NOMO-1 (cell line): ENCODE results near the gene JOSD1.

Source experiments
- DNase-seq, 2 experiments: peaks; one replicate each; lab custom pipeline; 2025; ENCODE audit not compliant: unreplicated experiment in 2 of 2; lab: John Stamatoyannopoulos, UW

The JOSD1 gene

DNA sequence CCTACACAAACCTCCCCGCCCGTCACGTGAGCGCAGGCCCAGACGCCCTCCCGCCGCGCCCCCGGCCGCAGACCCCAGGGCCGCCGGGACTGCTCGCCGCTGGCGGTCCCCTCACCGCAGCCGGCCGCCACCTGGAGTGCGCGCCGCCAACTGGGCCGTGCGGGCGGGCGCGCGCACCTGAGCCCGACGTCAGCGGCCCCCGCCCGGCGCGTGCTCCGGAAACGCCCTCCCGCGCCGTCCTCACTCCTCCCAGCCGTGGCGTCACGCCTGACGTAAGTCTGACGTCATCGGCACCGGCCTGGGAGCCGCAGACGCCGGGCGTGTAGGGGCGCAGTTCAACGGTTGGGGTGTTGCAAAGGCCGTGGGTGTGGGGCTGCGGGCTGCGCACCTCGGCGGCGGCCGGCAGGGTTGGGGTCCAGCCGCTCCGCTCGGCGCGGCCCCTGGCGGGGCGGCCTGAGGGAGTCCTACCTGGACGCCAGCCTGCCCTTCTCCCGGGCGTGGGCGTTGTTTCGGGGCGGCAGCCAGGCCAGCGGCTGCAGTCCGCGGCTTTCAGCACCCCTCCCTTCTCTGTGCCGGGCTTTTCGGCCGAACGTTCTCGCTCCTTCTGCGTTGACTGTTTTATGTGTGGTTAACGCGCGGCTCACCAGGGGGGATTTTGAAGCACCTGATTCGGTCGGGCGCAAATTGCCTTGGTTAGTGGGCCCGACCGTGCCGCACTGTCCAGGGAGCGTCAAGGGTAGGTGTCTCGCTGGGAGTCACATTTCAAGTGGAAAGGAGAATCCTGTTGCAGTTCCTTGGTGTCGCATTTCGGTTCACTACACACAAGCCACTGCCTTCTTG, at the start of gene JOSD1:
JOSD1 (minus strand) TSS at position 155 of the 840 bp plus-strand sequence. CDS start 956 bp downstream, outside the sequence.
- DNase-seq = peak; percentile 71 to 90

DNA sequence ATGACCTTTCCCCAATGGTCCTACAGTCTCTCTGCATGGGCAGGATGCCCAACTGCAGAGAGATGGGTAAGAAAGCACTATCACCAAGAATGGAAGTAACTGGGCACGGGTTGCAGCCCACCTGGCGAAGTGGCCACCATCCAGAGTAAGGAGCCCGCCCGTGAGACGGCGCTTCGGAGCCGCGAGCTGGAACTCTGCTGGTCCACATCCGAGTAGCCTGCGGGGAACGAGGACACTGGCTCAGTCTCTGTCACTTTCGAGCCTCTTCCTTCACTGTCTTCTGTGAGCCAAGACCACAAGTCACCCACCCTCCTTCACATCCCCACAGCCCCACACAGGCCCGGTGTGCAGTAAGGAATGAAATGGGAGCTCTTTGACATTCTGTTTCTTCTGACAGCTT, 49.4 kb upstream of the JOSD1 start:
- DNase-seq = no peak

- DNase-seq = no peak
These were observed 47.9 kb upstream of the JOSD1 start for GRCh38 chr22:38748487-38749136.

- DNase-seq = no peak
These were observed 45.1 kb upstream of the JOSD1 start for GRCh38 chr22:38745676-38746460.

DNA sequence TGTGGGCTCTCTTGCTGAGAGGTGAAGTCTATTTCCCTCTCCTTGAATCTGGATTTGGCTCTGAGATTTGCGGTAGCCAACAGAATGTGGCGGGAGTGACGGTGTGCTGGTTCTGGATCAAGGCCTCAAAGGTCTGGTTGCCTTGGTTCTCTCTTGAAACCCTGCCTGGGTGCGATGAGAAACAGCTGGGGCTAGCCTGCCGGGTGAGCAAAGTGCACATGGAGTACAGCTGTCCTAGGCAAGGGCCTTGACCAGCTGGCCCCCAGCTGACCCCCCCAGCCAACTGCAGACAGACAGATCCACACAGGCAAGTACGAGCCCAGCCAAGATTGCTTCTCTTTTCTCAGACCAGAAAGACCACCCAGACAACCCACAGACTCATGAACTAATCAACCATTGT, 44.2 kb upstream of the JOSD1 start:
- no peak for DNase-seq

DNA sequence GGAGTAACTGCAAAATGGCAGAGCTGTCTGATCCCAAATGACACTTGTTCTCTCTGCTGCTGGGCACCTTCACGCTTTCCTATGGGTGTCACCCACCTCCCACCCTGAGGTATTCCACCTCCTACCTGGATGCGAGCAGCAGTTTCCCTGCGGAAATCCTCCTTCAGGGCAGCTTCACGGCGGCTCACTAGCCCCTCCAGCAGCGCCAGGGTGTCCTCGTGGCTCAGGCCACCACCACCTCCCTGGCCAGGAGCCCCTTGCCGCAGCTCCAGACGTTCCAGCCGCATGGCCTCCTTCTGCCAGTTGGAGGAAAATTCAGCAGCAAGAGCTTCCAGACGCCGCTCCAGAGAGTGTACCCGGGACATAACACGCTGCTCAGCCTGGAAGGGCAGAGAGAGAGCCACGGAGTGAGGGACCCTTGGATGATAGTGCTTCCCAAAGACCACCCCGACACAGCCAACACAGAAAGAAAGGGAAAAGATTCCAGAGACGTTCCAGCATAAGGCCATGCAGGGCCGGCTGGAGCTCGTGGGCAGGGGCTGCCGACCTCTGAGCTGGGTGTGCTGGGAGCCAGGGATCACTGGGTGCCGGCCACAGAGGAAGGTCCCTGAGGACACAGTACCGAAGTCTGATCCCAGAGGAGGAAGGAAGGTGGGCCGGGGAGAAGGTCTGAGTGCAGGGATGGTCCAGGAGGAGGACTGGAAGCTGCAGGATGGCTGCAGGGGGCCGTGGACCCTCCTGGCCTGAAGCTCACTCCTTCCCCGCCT, 41.6 kb upstream of the JOSD1 start:
- no peak for DNase-seq

- no peak for DNase-seq
These were observed 40.8 kb upstream of the JOSD1 start for GRCh38 chr22:38741576-38741975.

GRCh38 chr22:38741166-38741565, 40.4 kb upstream of the JOSD1 start:
- no peak for DNase-seq

DNA sequence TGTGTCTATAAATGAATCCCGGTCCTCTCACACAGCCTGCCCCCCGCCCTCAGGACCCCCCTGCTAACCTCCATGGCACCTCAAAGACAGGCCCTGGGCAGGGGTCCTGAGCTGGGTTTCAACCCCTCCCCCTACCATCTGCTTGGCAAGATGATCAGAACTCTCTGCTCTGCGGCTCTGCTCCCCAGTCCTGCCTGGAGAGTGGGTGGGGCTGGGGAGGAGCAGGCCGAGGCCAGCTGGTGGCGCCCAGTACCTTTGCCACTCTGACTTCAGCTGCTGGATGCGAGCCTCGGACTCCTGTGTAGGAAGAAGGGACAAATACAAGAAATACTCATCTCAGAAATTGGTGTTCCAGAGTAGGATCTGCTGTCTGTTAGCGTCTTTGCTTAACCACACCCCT, 40.0 kb upstream of the JOSD1 start:
- DNase-seq = no peak

- DNase-seq = no peak
These were observed 39.5 kb upstream of the JOSD1 start for GRCh38 chr22:38740116-38740723.

GRCh38 chr22:38739300-38740055, 38.7 kb upstream of the JOSD1 start:
- DNase-seq = no peak

GRCh38 chr22:38738475-38739070, 37.8 kb upstream of the JOSD1 start:
- no peak for DNase-seq

DNA sequence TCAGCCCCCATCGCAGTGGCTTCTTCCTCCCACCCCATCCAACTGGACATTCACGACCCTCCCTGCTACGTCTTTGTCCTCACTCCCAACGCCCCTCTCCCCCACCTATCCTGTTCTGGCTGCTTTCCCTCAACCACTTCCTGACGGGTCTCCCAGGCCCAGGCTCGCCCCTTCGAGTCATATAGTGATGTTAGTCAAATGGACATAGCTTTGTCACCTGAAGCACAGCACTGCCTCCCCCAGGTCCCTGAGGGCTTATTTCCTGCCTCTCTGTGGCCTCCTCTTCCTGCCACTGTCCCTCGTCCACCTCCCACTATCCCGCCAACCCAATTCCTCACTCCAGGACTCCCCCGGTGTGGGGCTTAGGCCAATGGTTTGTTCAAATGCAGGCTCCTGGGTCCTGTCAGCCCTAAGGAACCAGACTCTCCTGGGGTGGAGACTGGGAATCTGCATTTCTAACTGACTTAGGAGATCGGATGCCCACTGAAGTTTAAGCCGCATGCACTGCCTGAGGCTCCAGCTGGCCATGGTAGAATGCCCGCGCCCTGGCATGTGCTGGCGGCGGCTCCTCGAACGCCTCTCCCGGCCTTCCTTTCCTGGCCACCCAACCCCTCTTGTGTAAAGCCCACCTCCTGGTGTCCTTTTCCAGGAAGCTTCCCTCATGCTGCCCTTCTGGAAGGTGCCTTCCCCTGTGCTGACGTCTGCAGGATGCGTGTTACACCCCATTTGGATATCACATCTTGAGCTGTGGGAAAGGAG, 36.7 kb upstream of the JOSD1 start:
- DNase-seq = no peak

DNA sequence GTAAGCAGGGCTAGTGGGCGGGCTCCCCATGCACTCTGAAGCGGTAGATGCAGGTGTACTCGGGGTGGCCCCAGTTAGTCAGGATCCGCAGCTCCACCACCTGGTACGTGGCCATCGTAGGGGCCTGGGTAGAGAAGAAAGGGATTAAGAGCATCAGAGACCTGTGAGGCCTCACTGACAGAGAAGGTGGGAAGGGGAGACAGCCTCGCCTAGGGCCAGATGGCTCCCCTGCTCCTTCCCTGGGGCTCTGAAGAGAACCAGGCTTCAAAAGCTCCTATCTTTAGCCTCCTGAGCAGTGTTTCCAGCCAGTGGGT, 35.5 kb upstream of the JOSD1 start:
- no peak for DNase-seq

GRCh38 chr22:38735465-38736256, 34.9 kb upstream of the JOSD1 start:
- DNase-seq = no peak

DNA sequence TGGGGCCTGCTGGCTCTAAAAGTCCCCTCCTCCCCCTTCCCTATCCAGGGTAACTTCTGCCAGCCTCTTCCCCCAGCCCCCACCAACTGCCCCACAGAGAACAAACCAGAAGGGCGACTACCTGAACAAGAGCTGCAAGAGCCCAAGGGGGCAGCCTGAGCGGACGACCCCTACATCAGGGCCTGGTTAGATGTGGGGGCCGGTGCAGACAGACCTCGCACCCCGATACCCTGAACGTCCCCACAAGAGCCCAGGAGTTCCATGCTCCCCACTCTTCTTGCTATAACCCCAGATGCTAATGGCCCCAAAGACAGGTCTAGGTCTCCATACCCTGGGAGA, 34.4 kb upstream of the JOSD1 start:
- no peak for DNase-seq

GRCh38 chr22:38734421-38735100, 33.8 kb upstream of the JOSD1 start:
- DNase-seq = no peak
